GM12864 (cell line): Measurements from ENCODE around the gene NR2F2.

Experiments used
- DNase-seq: peaks from one replicate; pipeline ENCODE4 v3.0.0-alpha.2; 2011; ENCODE audit warnings: low read depth
- H3K4me3 ChIP-seq: 2 replicates; pipeline ENCODE4 v1.5.1; 2011; ENCODE audit warnings: mild to moderate bottlenecking, low read depth, low read length, control low read depth
- TF ChIP-seq, protein P1 (sequence below): IDR thresholded peaks from 2 replicates; pipeline ENCODE4 v1.5.1; 2011; ENCODE audit warnings: low read depth, mild to moderate bottlenecking, moderate library complexity, low read length, control low read depth, inconsistent platforms; ENCODE audit errors: missing control alignments

The NR2F2 gene

GRCh38 chr15:96330450-96331143 is at the start of gene NR2F2:
Gene NR2F2, plus strand, starts transcription at chr15:96330700. Its CDS starts 1,406 bp downstream, at chr15:96332106.
- TF ChIP-seq, protein P1, sequence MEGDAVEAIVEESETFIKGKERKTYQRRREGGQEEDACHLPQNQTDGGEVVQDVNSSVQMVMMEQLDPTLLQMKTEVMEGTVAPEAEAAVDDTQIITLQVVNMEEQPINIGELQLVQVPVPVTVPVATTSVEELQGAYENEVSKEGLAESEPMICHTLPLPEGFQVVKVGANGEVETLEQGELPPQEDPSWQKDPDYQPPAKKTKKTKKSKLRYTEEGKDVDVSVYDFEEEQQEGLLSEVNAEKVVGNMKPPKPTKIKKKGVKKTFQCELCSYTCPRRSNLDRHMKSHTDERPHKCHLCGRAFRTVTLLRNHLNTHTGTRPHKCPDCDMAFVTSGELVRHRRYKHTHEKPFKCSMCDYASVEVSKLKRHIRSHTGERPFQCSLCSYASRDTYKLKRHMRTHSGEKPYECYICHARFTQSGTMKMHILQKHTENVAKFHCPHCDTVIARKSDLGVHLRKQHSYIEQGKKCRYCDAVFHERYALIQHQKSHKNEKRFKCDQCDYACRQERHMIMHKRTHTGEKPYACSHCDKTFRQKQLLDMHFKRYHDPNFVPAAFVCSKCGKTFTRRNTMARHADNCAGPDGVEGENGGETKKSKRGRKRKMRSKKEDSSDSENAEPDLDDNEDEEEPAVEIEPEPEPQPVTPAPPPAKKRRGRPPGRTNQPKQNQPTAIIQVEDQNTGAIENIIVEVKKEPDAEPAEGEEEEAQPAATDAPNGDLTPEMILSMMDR, result no peak
- DNase-seq, result no peak
- peak within 1 kb of the TSS; percentile 31 for H3K4me3 ChIP-seq

- TF ChIP-seq, protein P1, result no peak
- DNase-seq, result no peak
- no peak overlapping the region for H3K4me3 ChIP-seq
Observed at GRCh38 chr15:96285305-96285704, 45.2 kb upstream of the NR2F2 start.

GRCh38 chr15:96285729-96286254 is 44.7 kb upstream of the NR2F2 start:
- no peak for DNase-seq
- TF ChIP-seq, protein P1, result no peak
- H3K4me3 ChIP-seq, result no peak overlapping the region

DNA sequence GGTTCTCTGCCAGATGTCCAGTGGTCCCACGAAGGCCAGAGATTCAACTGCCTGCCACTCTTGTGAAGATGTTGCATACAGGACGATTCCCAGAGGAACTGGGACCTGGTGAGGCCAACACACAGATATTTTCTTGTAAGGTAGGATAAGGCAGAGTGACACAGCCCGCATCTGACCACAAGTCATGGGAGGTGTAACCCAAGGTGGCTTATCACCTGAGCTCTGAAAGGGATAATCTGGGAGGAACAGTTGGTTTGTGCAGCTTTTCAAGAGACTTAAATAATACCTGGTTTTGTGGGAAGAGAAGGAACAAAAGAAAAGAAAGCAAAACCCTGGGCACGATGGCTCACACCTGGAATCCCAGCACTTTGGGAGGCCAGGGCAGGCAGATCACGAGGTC is 39.8 kb upstream of the NR2F2 start:
- DNase-seq, result no peak
- H3K4me3 ChIP-seq, result no peak overlapping the region
- TF ChIP-seq, protein P1, result no peak

DNA sequence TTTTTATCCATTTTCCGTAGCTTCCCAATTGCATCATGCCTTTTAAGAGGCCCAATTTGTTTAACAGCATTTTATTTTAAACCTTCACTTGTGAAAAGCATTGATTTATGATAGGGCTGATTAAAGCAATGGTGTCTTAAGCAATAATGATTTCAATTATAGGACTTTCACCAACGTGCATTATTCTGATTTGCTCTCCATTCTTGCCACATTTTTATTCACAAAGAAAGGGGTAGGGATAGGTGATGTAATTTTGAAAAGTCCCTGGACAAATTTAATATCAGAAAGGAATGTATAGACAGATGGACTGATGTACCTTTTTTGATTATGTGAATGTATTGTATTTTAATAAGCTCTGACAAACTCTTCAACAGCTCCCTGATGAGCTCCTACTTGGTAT is 37.9 kb upstream of the NR2F2 start:
- TF ChIP-seq, protein P1, result no peak
- DNase-seq, result no peak
- H3K4me3 ChIP-seq, result no peak overlapping the region

DNA sequence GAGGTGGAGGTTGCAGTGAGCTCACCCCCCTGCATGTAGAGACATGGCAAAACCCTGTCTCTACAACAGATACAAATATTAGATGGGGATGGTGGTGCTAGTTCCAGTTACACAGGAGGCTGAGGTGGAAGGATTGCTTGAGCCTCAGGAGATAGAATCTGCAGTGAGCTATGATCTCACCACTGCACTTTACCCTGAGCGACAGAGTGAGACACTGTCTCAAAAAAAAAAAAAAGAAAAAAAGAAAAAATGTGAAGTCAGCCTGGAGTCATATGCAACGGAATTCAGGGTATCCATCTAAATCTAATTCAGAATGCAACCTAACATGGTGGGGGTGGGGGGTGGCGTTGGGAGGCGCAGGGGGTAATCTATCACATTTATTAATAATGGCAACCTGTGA is 37.1 kb upstream of the NR2F2 start:
- DNase-seq, result no peak
- TF ChIP-seq, protein P1, result no peak
- no peak overlapping the region for H3K4me3 ChIP-seq

GRCh38 chr15:96294766-96295165 is 35.7 kb upstream of the NR2F2 start:
- no peak for DNase-seq
- H3K4me3 ChIP-seq, result no peak overlapping the region
- TF ChIP-seq, protein P1, result no peak
